HS-27A (cell line): ENCODE results near the gene CASKIN2.
"Not testable (repeated sequence)": the region's sequence is repeated elsewhere in the genome, so short reads cannot be mapped to it uniquely, and the experiment has no call there.

Source experiments
- DNase-seq: peaks from one replicate; pipeline ENCODE4 v3.0.0-alpha.2; 2012; ENCODE audit warnings: low read depth, missing footprints

Gene CASKIN2

DNA sequence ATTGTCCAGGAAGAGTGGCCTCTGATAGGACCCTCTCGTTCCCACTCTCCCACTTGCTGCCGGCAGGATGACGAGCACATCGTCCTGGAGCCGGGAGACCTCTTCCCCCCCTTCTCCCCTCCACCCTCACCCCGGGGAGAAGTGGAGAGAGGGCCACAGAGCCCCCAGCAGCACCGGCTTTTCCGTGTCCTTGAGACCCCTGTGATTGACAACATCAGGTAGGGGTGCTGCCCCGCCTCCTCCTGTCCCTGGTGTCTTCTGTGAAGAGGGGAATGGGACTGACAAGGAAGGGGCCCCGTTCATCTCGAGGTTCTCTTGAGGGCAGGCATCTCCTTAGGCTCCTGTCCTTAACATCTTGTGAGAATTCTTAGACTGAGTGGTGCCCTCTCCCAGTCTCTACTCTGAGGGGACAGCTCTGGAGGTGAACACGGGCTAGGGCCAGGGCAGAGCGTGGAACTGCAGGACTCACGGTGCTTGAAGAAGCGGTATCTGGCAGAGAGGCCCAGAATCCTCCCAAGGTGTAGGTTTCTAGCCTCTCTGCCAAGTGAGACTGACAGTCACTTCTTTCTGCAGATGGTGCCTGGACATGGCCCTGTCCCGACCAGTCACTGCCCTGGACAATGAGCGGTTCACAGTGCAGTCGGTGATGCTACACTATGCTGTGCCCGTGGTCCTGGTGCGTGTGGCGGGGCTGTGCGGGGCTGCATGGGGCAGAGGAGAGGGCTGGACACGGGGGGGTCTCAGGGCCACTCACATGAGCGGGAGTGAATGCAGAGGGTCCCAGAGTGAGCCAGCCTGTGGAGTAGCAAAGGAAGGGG, 26.4 kb downstream of the CASKIN2 start:
- no peak for DNase-seq

- no peak for DNase-seq
These were observed 27.8 kb downstream of the CASKIN2 start for GRCh38 chr17:75487351-75488070.

GRCh38 chr17:75486951-75487350, 28.4 kb downstream of the CASKIN2 start:
- no peak for DNase-seq

DNA sequence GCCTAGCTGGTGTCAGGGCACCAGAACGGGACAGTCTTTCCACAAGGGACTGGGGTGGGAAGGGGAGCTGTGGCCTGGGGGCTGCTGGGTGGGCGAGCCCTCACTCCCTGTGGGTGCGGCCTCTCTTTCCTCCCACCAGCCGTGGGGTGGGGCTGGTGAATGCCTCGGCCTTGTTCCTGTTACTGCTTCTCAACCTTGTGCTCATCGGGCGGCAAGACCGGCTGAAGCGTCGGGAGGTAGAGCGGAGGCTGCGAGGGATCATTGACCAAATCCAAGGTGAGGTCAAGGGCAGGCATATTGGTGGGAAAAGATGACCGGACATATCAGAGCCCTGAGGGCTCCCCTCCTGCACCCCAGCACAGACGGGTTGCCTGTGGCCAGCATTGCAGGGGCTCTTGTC, 29.2 kb downstream of the CASKIN2 start:
- no peak for DNase-seq

GRCh38 chr17:75485688-75486087, 29.6 kb downstream of the CASKIN2 start:
- DNase-seq, result no peak

GRCh38 chr17:75482098-75482942, 33.0 kb downstream of the CASKIN2 start:
- no peak for DNase-seq

GRCh38 chr17:75481194-75482068, 33.9 kb downstream of the CASKIN2 start:
- no peak for DNase-seq

GRCh38 chr17:75480281-75480680, 35.1 kb downstream of the CASKIN2 start:
- no peak for DNase-seq

DNA sequence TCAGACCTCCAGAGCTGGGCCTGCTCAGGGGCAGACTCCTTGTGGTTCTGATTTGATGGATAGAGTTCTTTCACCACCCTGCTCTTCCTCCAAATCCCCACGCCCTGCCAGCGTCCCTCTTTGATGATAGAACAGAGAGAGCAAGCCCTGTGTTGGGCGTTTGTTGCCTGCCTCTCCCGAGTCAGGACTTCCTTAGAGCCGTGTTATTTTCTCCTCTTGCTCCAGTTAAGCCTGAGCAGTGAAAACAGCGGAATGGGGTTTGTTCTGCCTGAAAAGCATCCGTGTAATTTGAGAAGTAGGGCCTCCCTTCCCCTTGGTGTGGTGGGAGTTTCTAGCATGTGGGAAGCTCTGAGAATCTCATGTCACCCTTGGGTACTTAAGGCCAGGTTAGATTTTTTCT, 36.8 kb downstream of the CASKIN2 start:
- no peak for DNase-seq

GRCh38 chr17:75477490-75477862, 37.9 kb downstream of the CASKIN2 start:
- DNase-seq, result not testable (repeated sequence)

- DNase-seq, result no peak
These were observed 38.4 kb downstream of the CASKIN2 start for GRCh38 chr17:75476752-75477489.

DNA sequence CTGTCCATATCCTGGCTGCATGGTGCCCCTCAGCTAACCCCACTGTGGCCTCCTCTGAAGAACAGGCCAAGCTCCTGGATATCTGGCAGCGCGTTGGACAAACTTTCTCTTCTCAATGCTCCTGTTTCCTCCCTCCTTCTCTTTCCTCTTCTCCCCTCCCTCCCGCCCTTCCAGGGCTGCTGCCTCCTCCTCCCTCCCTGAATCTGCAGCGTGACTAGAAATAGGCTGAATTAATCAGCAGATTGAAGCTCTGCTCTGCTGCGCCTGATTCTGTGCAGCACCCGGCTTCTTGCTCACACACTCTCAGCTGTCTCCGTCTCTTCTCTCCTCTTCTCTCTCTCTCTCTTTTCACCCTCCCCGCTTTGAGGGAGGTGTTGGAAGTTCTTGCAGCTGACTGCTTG, 39.1 kb downstream of the CASKIN2 start:
- DNase-seq, result no peak

DNA sequence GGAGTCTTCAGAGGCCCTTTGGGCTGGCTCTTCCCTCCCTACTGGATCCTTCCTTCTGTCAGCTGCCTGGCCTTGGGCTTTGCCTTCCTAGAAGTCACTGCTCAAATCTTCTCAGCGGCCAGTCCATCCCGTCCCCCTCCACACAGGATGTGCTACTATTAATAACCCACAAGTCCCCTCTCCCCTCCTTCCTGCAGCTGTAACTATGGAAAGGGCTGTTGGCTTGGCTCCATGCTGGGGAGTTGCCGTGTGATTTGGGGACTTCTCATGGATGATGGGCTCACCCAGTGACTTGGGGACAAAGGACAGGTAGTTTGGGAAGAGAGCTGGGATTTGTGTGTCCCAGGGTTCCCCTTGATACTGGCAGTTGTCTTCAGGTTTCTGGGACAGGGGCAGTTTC, 39.5 kb downstream of the CASKIN2 start:
- DNase-seq, result no peak

DNA sequence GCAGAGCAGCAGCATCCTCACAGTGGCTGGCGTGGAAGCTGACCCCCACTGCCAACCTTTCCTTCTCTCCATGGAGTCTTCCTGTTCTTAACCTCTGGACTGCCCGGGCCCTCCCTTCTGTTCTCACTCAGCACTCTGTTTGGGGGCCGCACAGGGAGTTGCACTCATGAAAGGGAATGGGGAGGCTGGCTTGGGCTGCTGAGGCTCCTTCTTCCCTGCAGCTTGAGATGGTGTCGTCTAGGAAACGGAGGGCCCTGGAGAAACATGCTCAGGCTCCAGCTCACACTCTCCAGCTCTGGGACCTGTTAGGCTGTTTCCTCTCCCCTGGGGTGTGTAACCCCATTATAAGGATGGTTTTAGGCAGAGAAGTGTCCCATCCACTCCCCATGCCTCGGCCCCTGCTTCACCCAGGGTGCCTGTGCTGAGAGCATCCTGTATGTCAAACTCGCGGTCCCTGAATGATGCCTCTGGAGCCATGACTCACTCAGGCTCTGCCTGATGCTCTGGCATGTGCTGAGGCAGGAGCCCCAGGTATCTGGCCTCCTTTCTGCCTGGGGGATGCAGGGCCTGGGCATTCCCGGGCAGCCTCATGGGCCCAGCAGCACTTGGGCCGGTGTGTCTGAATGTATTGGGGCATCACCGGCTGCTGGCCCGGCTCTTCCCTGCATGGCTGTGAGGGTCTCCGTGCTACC, 40.0 kb downstream of the CASKIN2 start:
- no peak for DNase-seq

DNA sequence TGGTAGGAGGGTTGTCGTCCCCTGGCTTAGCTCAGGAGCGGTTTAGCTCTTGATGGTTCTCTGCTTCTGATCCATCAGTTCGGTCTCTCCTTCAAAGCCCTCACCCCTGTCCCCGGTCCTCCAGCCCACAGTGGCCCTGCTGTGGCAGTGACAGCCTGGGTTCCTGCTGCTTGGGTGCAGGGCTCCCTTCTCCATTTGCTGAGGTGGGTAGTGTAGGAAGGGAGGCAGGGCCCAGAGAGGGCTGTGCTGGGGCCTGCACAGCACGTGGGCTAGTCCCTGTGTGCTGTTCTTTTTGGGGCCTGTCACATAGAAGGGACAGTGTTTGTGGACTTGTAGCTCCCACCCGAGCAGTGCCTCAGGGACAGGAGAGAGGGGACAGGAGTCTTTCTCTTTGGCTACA, 40.6 kb downstream of the CASKIN2 start:
- DNase-seq, result no peak

GRCh38 chr17:75473246-75473645, 42.1 kb downstream of the CASKIN2 start:
- no peak for DNase-seq

GRCh38 chr17:75472119-75472518, 43.2 kb downstream of the CASKIN2 start:
- no peak for DNase-seq

DNA sequence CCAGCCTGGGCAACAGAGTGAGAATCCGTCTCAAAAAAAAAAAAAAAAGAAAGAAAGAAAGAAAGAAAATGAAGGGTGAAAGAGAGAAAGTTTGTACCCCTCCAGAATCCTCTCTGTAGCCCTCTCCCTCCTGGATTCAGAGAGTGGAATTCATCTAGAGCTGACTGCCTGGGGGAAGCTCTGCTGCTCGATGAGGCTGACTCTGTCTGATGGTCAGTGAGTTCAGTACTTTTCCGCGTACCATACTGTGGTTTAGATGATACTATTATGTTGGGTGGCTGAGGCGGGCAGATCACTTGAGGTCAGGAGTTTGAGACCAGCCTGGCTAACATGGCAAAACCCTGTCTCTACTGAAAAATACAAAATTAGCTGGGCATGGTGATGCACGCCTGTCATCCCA, 44.1 kb downstream of the CASKIN2 start:
- no peak for DNase-seq

GRCh38 chr17:75468779-75469373, 46.5 kb downstream of the CASKIN2 start:
- no peak for DNase-seq

GRCh38 chr17:75468291-75468754, 47.0 kb downstream of the CASKIN2 start:
- DNase-seq, result no peak
